LHCN-M2 (cell line): ENCODE results near the gene PCED1B. TPM values are rescaled to one million over a fixed set of nuclear protein-coding genes. Genes with fewer than 3 reads are reported as not detected.
"Not testable (repeated sequence)": the region's sequence is repeated elsewhere in the genome, so short reads cannot be mapped to it uniquely, and the experiment has no call there.

Source experiments
- DNase-seq: peaks from one replicate; pipeline ENCODE4 v3.0.0-alpha.2; 2012; ENCODE audit warnings: low read depth
- total RNA-seq: library from RNA; depleted of rRNA; stranded (reverse); fragments of >200 nt; gene quantifications from 2 replicates; pipeline ENCODE4 v1.2.3, GENCODE V29; 2014; rRNA removed

The PCED1B gene
- total RNA-seq, 1 experiment from 2014 or later: 0.80 TPM

GRCh38 chr12:47272412-47273190 lies 193.2 kb downstream of the PCED1B start:
- peak; percentile 26 for DNase-seq

GRCh38 chr12:47273191-47273626 lies 193.8 kb downstream of the PCED1B start:
- DNase-seq: peak; percentile 48

- no peak for DNase-seq
These were observed 195.3 kb downstream of the PCED1B start for GRCh38 chr12:47274760-47275159.

GRCh38 chr12:47276253-47276620 lies 196.8 kb downstream of the PCED1B start:
- no peak for DNase-seq

GRCh38 chr12:47276621-47277309 lies 197.3 kb downstream of the PCED1B start:
- DNase-seq: peak; percentile 53

GRCh38 chr12:47277972-47278448 lies 198.6 kb downstream of the PCED1B start:
- DNase-seq: peak; percentile 95

GRCh38 chr12:47279758-47280157 lies 200.3 kb downstream of the PCED1B start:
- DNase-seq: not testable (repeated sequence)

GRCh38 chr12:47280543-47281300 lies 201.3 kb downstream of the PCED1B start:
- DNase-seq: no peak

GRCh38 chr12:47281667-47282171 lies 202.3 kb downstream of the PCED1B start:
- DNase-seq: peak; percentile 61

GRCh38 chr12:47282206-47282605 lies 202.8 kb downstream of the PCED1B start:
- peak; percentile 98 for DNase-seq

Other genes starting within 250 kb of the PCED1B start
- 16.7 and 23.0 TPM in 2 replicates for gene AMIGO2, start 338 bp downstream of the PCED1B start, total RNA-seq